Neuronal stem cell (in vitro differentiated cells): ENCODE measurements around the gene MVP.
A peak's percentile ranks its signal among the peaks of the same experiment; 100 is the strongest.
"Not testable (repeated sequence)": the region's sequence is repeated elsewhere in the genome, so short reads cannot be mapped to it uniquely, and the experiment has no call there.

ENCODE experiments used
- DNase-seq: peaks from one replicate; pipeline ENCODE4 v3.0.0-alpha.2; 2013; ENCODE audit warnings: low spot score
- H2AFZ ChIP-seq: one replicate; pipeline ENCODE4 v1.6.1; 2013; ENCODE audit warnings: mild to moderate bottlenecking, low read length, inconsistent platforms
- H2AK5ac ChIP-seq: 2 replicates; pipeline ENCODE4 v1.6.1; 2013; ENCODE audit warnings: low read depth, mild to moderate bottlenecking, inconsistent platforms, low read length, moderate library complexity, mixed read lengths
- H2BK120ac ChIP-seq: 2 replicates; pipeline ENCODE4 v1.6.1; 2013; ENCODE audit warnings: low read depth, mild to moderate bottlenecking, inconsistent platforms, low read length, moderate library complexity, mixed read lengths
- H2BK12ac ChIP-seq: one replicate; pipeline ENCODE4 v1.6.1; 2013; ENCODE audit warnings: low read length, inconsistent platforms
- H2BK15ac ChIP-seq: 2 replicates; pipeline ENCODE4 v1.6.1; 2013; ENCODE audit warnings: mild to moderate bottlenecking, low read length, inconsistent platforms, mixed read lengths
- H2BK5ac ChIP-seq: one replicate; pipeline ENCODE4 v1.6.1; 2013; ENCODE audit warnings: inconsistent platforms, mild to moderate bottlenecking, low read length, moderate library complexity
- H3K14ac ChIP-seq: one replicate; pipeline ENCODE4 v1.6.1; 2013; ENCODE audit warnings: low read length, inconsistent platforms
- H3K18ac ChIP-seq: 2 replicates; pipeline ENCODE4 v1.6.1; 2013; ENCODE audit warnings: low read length, inconsistent platforms
- H3K23ac ChIP-seq: 2 replicates; pipeline ENCODE4 v1.6.1; 2013; ENCODE audit warnings: low read depth, mild to moderate bottlenecking, mixed read lengths, low read length, inconsistent platforms; ENCODE audit not compliant: poor library complexity
- H3K27ac ChIP-seq: replicated peaks from 3 replicates; pipeline ENCODE4 v1.5.1; 2013; ENCODE audit warnings: low read length, inconsistent platforms
- H3K27me3 ChIP-seq, 3 experiments: 2 replicates each; pipeline ENCODE4 v1.6.1; 2013; ENCODE audit warnings: low read length in 3 of 3, mild to moderate bottlenecking in 2 of 3, inconsistent platforms in 1 of 3, low read depth in 1 of 3, mixed read lengths in 1 of 3, moderate library complexity in 1 of 3; ENCODE audit not compliant: control insufficient read depth in 3 of 3, insufficient read depth in 3 of 3
- H3K36me3 ChIP-seq, 2 donors: replicated peaks in 1 of 2; 2 replicates each; pipeline ENCODE4 v1.6.1; 2013; ENCODE audit warnings: low read length in 2 of 2; ENCODE audit not compliant: control insufficient read depth in 2 of 2, insufficient read depth in 2 of 2
- H3K4ac ChIP-seq: 2 replicates; pipeline ENCODE4 v1.6.1; 2013; ENCODE audit warnings: inconsistent platforms, mild to moderate bottlenecking, low read length, moderate library complexity
- H3K4me1 ChIP-seq, 2 donors: 1 replicate in 1 of 2; 2 replicates in 1 of 2; pipeline ENCODE4 v1.6.1; 2013; ENCODE audit warnings: low read length in 2 of 2, low read depth in 1 of 2; ENCODE audit not compliant: control insufficient read depth in 2 of 2, insufficient read depth in 1 of 2
- H3K4me2 ChIP-seq: one replicate; pipeline ENCODE4 v1.6.1; 2013; ENCODE audit warnings: mild to moderate bottlenecking, low read length, inconsistent platforms; ENCODE audit not compliant: insufficient read depth, poor library complexity, severe bottlenecking
- H3K4me3 ChIP-seq, 2 donors: 2 replicates each; pipeline ENCODE4 v1.5.1; 2013; ENCODE audit warnings: low read length in 2 of 2, mild to moderate bottlenecking in 2 of 2, inconsistent platforms in 1 of 2, moderate library complexity in 1 of 2
- H3K79me1 ChIP-seq: one replicate; pipeline ENCODE4 v1.6.1; 2013; ENCODE audit warnings: low read depth, mild to moderate bottlenecking, inconsistent platforms, low read length, moderate library complexity
- H3K9ac ChIP-seq: one replicate; pipeline ENCODE4 v1.6.1; 2013; ENCODE audit warnings: mild to moderate bottlenecking, low read depth, low read length, inconsistent platforms; ENCODE audit not compliant: poor library complexity
- H3K9me3 ChIP-seq, 2 donors: replicated peaks in 1 of 2; 2 replicates each; pipeline versions ENCODE3 to v1.6.1; 2013; ENCODE audit warnings: low read length in 2 of 2, mild to moderate bottlenecking in 2 of 2, inconsistent platforms in 1 of 2, low read depth in 1 of 2, mixed read lengths in 1 of 2, moderate library complexity in 1 of 2; ENCODE audit not compliant: control insufficient read depth in 2 of 2, insufficient read depth in 1 of 2
- H4K8ac ChIP-seq: one replicate; pipeline ENCODE4 v1.6.1; 2013; ENCODE audit warnings: low read depth, mild to moderate bottlenecking, inconsistent platforms, low read length, moderate library complexity
- H4K91ac ChIP-seq: one replicate; pipeline ENCODE4 v1.6.1; 2013; ENCODE audit warnings: low read length, low read depth, mild to moderate bottlenecking, inconsistent platforms; ENCODE audit not compliant: poor library complexity
- WGBS, 2 donors: extraction: QIAGEN DNeasy Blood & Tissue Kit; methylation state at CpG; one replicate each; pipeline ENCODE4 v1.1.7; 2013; ENCODE audit warnings: missing lambda C conversion rate in 2 of 2, mixed read lengths in 1 of 2; ENCODE audit not compliant: insufficient read length in 2 of 2, insufficient replicate concordance in 1 of 2; ENCODE audit errors: extremely low coverage in 2 of 2; 5-methylcytosine and 5-hydroxymethylcytosine counted together

Gene MVP

GRCh38 chr16:29790949-29791844 is 29.1 kb upstream of the MVP start:
- peak overlapping the region; percentile 75 to 85 for H3K4me3 ChIP-seq
- peak overlapping the region; percentile 65 for H3K4me2 ChIP-seq
- no CpG with 5 or more reads among the region's 31 CpGs for WGBS, 2 donors
- peaks cover 7 to 46% of the 10 kb centered on the region in 2 donors for H3K36me3 ChIP-seq
- peak overlapping the region; percentile 81 for H2BK12ac ChIP-seq
- H3K23ac ChIP-seq: peak overlapping the region; percentile 92
- no peaks in the 10 kb centered on the region for H3K9me3 ChIP-seq
- H3K4me1 ChIP-seq: peaks cover 7 to 11% of the 10 kb centered on the region in 2 donors
- peak overlapping the region; percentile 98 for H2BK5ac ChIP-seq
- peak overlapping the region; percentile 87 for H2BK120ac ChIP-seq
- H2BK15ac ChIP-seq: peak overlapping the region; percentile 59
- H3K27me3 ChIP-seq: no peaks in the 10 kb centered on the region
- no peak overlapping the region for H4K8ac ChIP-seq
- H2AFZ ChIP-seq: peak overlapping the region; percentile 90
- H3K14ac ChIP-seq: peak overlapping the region; percentile 87
- H3K18ac ChIP-seq: peak overlapping the region; percentile 95
- no peak overlapping the region for H3K4ac ChIP-seq
- no peak overlapping the region for H4K91ac ChIP-seq
- H3K27ac ChIP-seq: peak overlapping the region; percentile 69
- H3K9ac ChIP-seq: peak overlapping the region; percentile 99
- peaks cover 4% of the 10 kb centered on the region for H3K79me1 ChIP-seq
- DNase-seq: no peak
- peak overlapping the region; percentile 93 for H2AK5ac ChIP-seq

GRCh38 chr16:29791845-29792807 is 28.1 kb upstream of the MVP start:
- Histone ChIP-seq H3K23ac (no peak overlapping the region), H2AK5ac (no peak overlapping the region), H3K4ac (no peak overlapping the region), H2AFZ (no peak overlapping the region), H2BK15ac (no peak overlapping the region), H3K4me1 (peaks cover 7 to 11% of the 10 kb centered on the region in 2 donors), H3K79me1 (peaks cover 9% of the 10 kb centered on the region), H3K18ac (no peak overlapping the region), H4K91ac (no peak overlapping the region), H3K27ac (no peak overlapping the region), H4K8ac (no peak overlapping the region), H3K4me2 (peak overlapping the region; percentile 65), H3K4me3 (peak overlapping the region; percentile 75 to 85), H2BK12ac (no peak overlapping the region), H3K36me3 (peaks cover 13 to 56% of the 10 kb centered on the region in 2 donors), H2BK120ac (no peak overlapping the region), H3K9ac (peak overlapping the region; percentile 75), H3K9me3 (no peaks in the 10 kb centered on the region), H3K14ac (no peak overlapping the region), H2BK5ac (no peak overlapping the region), H3K27me3 (no peaks in the 10 kb centered on the region)
- no CpG with 5 or more reads among the region's 9 CpGs for WGBS, 2 donors
- no peak for DNase-seq

- not testable (repeated sequence) for H3K23ac ChIP-seq, H3K4me2 ChIP-seq, H2BK12ac ChIP-seq, H2BK15ac ChIP-seq, H3K9me3 ChIP-seq, H3K79me1 ChIP-seq, H3K27me3 ChIP-seq, H2AFZ ChIP-seq, DNase-seq, H2BK120ac ChIP-seq, H4K91ac ChIP-seq, H3K14ac ChIP-seq, H3K4me3 ChIP-seq, H2BK5ac ChIP-seq, H3K4ac ChIP-seq, H4K8ac ChIP-seq, H3K18ac ChIP-seq, H3K27ac ChIP-seq, H3K9ac ChIP-seq, H2AK5ac ChIP-seq
- no CpG with 5 or more reads among the region's 18 CpGs for WGBS, 2 donors
- H3K36me3 ChIP-seq: peaks cover 23 to 66% of the 10 kb centered on the region in 2 donors
- H3K4me1 ChIP-seq: peaks cover 7 to 11% of the 10 kb centered on the region in 2 donors
Observed at GRCh38 chr16:29793153-29793552, 27.1 kb upstream of the MVP start.
